ENCODE measurements around the gene GLRA3. TPM values are rescaled to one million over a fixed set of nuclear protein-coding genes. Genes with fewer than 3 reads are reported as not detected.

Gene GLRA3
- polyA plus RNA-seq, 1 donor from 2014 or later, result 0.76 TPM

DNA sequence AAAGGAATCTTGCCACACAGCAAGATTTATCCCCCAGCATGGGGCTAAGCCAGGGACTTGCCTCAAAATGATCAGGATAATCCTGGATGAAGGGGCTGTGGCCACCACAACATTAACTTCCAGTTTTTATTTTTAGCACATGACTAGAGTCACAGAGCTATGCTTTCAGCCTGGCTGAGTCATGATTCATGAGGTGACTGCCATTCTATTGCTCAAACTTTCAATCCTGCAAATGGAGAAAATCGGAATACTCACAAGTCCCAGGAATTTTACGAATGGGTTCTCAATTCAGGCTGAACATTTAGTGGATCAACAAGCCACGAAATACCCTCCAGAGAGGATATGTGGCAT is 236.1 kb downstream of the GLRA3 start:
- Histone ChIP-seq H3F3A (ENCODE audit: insufficient read depth, low read length, poor library complexity, severe bottlenecking) (no peaks in the 10 kb centered on the region), H3K4me2 (ENCODE audit: low read length) (no peak overlapping the region), H2AFZ (ENCODE audit: low read depth, low read length) (no peak overlapping the region), H3K27ac (ENCODE audit: low read length) (no peak overlapping the region), H3K9me2 (ENCODE audit: insufficient read depth, low read length) (no peaks in the 10 kb centered on the region), H3K4me3 (ENCODE audit: low read length) (no peak overlapping the region), H3K9ac (ENCODE audit: low read length) (no peak overlapping the region), H3K36me3 (ENCODE audit: insufficient read depth, low read length) (no peaks in the 10 kb centered on the region), H4K20me1 (ENCODE audit: insufficient read depth) (no peaks in the 10 kb centered on the region), H3K27me3 (ENCODE audit: insufficient read depth, low read depth, low read length) (no peaks in the 10 kb centered on the region), H3K9me3 (ENCODE audit: low read length) (no peaks in the 10 kb centered on the region), H3K79me2 (replicated peaks; ENCODE audit: insufficient read depth, low read length) (no peaks in the 10 kb centered on the region)
- TF ChIP-seq EP300 (conservative IDR thresholded peaks at IDR 0.05; ENCODE audit: poor library complexity, severe bottlenecking) (no peak), TAF1 (IDR thresholded peaks at IDR 0.05; ENCODE audit: low read depth) (no peak)

- Histone ChIP-seq H3K9me3 (ENCODE audit: low read length) (no peaks in the 10 kb centered on the region), H3K36me3 (ENCODE audit: insufficient read depth, low read length) (no peaks in the 10 kb centered on the region)
- TF ChIP-seq RAD21 (conservative IDR thresholded peaks at IDR 0.05), result no peak
- no peak for TF ChIP-seq REST (IDR thresholded peaks at IDR 0.05; ENCODE audit: borderline replicate concordance)
- no peak for TF ChIP-seq EZH2 (IDR thresholded peaks at IDR 0.05; ENCODE audit: borderline replicate concordance, insufficient read depth, low read length, poor library complexity, severe bottlenecking)
- TF ChIP-seq, protein P1, sequence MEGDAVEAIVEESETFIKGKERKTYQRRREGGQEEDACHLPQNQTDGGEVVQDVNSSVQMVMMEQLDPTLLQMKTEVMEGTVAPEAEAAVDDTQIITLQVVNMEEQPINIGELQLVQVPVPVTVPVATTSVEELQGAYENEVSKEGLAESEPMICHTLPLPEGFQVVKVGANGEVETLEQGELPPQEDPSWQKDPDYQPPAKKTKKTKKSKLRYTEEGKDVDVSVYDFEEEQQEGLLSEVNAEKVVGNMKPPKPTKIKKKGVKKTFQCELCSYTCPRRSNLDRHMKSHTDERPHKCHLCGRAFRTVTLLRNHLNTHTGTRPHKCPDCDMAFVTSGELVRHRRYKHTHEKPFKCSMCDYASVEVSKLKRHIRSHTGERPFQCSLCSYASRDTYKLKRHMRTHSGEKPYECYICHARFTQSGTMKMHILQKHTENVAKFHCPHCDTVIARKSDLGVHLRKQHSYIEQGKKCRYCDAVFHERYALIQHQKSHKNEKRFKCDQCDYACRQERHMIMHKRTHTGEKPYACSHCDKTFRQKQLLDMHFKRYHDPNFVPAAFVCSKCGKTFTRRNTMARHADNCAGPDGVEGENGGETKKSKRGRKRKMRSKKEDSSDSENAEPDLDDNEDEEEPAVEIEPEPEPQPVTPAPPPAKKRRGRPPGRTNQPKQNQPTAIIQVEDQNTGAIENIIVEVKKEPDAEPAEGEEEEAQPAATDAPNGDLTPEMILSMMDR (IDR thresholded peaks at IDR 0.05; ENCODE audit: poor library complexity, severe bottlenecking), result no peak
- no peak for TF ChIP-seq EP300 (conservative IDR thresholded peaks at IDR 0.05; ENCODE audit: poor library complexity, severe bottlenecking)
Observed at GRCh38 chr4:174592256-174592984, 236.6 kb downstream of the GLRA3 start.

More at GRCh38 chr4:174592256-174592984, 236.6 kb downstream of the GLRA3 start:
- H3K27me3 ChIP-seq (ENCODE audit: insufficient read depth, low read depth, low read length), result no peaks in the 10 kb centered on the region
- no peak overlapping the region for H3K9ac ChIP-seq (ENCODE audit: low read length)
- H4K20me1 ChIP-seq (ENCODE audit: insufficient read depth), result no peaks in the 10 kb centered on the region
- no peaks in the 10 kb centered on the region for H3K79me2 ChIP-seq (replicated peaks; ENCODE audit: insufficient read depth, low read length)
- no peaks in the 10 kb centered on the region for H3K9me2 ChIP-seq (ENCODE audit: insufficient read depth, low read length)
- H3F3A ChIP-seq (ENCODE audit: insufficient read depth, low read length, poor library complexity, severe bottlenecking), result no peaks in the 10 kb centered on the region
- no peak overlapping the region for H3K4me2 ChIP-seq (ENCODE audit: low read length)
- H2AFZ ChIP-seq (ENCODE audit: low read depth, low read length), result no peak overlapping the region
- no peak overlapping the region for H3K27ac ChIP-seq (ENCODE audit: low read length)
- H3K4me3 ChIP-seq (ENCODE audit: low read length), result no peak overlapping the region
